ENCODE data around the gene ZCCHC24.

DNA sequence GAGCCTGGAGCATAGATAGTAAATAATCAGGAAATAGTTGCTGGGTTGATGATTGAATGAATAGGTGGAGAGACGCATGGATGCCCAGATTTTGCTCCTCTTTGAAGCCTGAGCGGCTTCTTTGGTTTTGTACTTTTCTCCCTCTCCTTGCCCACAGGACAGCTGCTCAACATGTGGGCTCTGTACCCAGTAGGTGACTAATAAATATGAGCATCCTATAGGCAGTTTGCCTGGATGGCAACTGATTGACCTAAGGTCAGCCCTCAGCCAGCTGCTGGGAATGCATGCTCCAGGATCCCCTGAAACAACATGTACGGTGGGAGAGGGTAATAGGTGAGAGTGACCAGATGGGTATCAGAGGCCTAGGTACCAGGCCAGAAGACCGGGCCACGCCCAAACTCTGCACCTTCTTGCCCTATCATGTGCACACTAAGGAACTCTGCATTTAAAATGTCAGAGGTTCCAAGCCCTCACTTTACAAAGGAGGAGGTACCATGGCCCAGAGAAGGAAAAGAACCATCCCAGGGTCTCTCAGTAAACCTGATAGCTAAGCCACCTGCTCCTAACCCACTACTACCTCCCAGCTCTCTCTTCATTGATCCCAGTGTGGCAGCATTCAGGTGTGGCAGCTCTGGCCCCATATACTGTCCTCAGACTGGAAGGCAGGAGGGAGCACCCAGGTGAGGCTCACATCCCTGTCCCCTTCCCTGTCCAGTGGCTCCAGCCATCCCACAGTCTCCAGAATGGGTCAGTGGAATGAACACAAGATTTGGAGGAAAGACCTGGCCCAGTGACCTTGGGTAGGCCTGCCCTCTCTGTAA lies 2.7 kb upstream of the ZCCHC24 start:
- no peak for TF ChIP-seq EZH2phosphoT487 (IDR thresholded peaks at IDR 0.05; ENCODE audit: borderline replicate concordance, low read depth, low read length)
- TF ChIP-seq, protein P1, sequence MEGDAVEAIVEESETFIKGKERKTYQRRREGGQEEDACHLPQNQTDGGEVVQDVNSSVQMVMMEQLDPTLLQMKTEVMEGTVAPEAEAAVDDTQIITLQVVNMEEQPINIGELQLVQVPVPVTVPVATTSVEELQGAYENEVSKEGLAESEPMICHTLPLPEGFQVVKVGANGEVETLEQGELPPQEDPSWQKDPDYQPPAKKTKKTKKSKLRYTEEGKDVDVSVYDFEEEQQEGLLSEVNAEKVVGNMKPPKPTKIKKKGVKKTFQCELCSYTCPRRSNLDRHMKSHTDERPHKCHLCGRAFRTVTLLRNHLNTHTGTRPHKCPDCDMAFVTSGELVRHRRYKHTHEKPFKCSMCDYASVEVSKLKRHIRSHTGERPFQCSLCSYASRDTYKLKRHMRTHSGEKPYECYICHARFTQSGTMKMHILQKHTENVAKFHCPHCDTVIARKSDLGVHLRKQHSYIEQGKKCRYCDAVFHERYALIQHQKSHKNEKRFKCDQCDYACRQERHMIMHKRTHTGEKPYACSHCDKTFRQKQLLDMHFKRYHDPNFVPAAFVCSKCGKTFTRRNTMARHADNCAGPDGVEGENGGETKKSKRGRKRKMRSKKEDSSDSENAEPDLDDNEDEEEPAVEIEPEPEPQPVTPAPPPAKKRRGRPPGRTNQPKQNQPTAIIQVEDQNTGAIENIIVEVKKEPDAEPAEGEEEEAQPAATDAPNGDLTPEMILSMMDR (conservative IDR thresholded peaks at IDR 0.05; ENCODE audit: low read length): no peak

All from OCI-LY7 (cell line).